GM21515 (cell line): ENCODE data around the gene AFDN.

Experiments used
- ATAC-seq: cut with Tn5 transposase; IDR thresholded peaks from one replicate; pipeline ENCODE4 v1.9.1; 2021; ENCODE audit not compliant: unreplicated experiment

Gene AFDN

DNA sequence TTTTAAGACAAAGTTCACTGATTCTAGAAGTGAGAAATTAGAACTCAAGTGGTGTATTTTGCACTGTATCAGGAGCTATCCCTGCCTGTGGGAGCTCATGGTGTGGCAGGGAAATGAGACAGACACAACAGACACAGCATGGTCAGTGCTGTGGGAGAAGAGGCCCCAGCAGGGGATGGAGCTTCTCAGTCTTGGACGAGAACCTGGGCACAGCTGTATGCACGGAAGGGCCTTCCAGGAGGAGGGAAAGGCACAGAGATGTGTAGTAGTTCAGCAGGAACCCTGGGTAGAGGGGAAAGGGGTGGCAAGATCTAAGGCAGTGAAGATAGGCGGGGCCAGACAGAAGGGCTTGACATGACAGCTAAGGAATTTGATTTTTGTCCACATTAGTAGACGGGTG, 122.0 kb downstream of the AFDN start:
- no peak for ATAC-seq

DNA sequence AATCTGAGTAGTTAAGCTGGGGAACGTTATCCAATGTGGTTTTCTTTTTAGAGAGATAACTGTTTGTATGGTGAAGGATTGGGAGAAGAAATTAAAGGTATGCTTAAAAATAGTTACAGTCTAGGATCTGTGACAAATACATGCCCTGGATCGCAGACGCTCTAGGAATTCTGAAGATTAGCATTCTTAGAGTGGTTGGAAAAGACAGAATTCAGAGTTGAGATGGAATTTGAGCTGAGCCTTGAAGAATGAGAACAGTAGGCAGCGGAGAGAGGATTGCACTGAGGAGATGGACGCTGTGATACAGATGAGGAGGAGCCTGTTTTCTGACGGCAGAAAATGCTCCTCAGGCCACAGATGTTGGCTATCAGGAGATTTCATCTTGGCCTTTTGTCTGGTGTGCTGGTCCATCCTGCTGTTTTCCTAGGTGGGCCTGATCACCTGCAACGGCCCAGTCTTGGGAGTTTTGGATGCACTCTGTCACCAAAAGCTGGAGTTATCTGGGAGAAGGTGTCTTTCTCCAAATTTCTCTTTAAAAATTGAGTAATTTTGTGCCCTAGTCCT, 122.5 kb downstream of the AFDN start:
- no peak for ATAC-seq

DNA sequence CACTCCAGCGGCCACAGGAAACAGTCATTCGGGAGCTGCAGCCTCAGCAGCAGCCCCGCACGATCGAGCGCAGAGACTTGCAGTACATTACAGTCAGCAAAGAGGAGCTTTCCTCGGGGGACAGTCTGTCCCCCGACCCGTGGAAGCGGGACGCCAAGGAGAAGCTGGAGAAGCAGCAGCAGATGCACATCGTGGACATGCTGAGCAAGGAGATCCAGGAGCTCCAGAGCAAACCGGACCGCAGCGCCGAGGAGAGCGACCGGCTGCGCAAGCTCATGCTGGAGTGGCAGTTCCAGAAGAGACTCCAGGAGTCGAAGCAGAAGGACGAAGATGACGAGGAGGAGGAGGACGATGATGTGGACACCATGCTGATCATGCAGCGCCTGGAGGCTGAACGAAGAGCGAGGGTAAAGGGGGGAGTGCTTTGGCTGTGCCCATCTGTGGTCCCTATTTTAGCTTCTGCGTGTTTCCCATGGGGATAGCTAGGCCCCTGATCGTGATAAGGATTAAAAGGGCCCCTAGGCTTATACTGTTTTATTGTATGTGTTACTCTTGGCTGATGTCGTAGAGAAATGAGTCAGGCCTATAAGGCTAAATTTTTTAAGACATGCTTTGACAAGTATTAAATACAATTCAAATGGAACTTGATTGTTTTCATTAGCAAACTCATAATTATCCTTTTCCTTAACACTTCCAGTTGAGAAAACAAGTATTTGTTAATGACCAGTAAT, 125.2 kb downstream of the AFDN start:
- no peak for ATAC-seq

DNA sequence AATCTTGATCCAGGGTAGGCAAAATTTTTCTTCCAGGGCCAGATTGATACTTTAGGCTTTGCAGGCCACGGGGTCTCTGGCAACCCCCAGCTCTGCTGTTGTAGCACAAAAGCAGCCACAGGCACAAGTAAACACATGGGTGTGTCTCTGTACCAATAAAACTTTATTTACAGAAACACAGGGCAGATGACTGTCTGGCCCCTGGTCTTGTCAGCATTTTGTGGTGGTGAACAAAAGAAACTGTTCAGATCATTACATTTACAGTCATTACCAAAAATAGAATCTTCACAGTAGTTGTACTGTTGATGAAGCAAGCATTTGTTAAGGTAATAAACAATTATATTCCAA, 125.8 kb downstream of the AFDN start:
- ATAC-seq = no peak

DNA sequence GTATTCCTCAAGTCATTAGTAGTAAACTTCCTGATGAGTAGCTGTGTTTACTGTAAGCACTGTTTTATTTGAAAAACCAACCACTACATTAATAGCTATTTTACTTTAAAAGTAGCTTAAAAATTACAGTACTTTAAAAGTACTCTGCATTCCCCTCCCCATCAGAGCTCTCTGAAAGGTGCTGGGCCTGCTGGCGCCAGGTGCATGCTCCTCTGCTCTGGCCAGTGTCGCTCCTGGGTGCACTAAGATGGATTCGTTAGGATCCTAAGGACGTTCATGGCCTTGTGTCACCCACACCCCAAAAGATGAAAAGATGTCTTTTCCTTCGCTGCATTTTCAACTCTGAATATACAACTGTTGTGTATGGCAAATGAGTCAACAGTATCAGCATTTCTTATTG, 126.8 kb downstream of the AFDN start:
- no peak for ATAC-seq

DNA sequence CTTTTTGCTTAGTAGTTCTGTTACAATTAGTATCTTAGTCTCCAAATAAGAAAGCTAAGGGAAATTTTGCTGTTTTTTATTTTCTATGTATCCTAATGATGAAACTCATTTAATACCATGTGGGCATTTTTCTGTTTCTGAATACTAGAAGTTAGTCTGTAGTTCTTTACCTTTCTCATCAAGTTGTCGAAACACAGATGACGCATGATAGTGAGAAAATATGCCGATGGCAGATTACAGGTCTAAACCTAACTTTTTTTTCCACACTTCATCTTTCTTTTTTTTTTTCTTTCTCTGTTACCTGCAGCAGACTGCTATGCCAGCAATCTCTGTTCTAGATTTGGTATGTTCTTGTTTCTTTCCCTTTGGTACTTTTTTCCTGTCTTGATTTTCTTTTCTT, 127.4 kb downstream of the AFDN start:
- no peak for ATAC-seq

DNA sequence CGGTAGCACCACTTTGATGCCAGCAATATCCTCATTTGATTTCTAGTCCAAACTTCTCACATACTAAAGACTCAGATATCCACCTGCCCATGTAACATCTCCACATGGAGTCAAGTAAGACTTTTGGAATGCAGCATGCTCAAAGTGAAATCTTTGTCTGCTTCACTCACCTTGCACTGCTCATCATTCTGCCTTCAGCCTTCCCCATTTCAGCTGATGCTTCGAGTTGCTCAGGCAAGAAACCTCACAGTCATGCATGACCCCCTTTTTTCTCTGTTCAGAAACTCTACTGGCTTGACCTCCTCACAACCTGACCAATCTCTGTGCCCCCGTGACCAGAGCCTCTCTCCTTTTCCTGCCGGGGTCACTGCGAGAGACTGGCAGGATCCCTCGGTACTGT, 129.8 kb downstream of the AFDN start:
- no peak for ATAC-seq

DNA sequence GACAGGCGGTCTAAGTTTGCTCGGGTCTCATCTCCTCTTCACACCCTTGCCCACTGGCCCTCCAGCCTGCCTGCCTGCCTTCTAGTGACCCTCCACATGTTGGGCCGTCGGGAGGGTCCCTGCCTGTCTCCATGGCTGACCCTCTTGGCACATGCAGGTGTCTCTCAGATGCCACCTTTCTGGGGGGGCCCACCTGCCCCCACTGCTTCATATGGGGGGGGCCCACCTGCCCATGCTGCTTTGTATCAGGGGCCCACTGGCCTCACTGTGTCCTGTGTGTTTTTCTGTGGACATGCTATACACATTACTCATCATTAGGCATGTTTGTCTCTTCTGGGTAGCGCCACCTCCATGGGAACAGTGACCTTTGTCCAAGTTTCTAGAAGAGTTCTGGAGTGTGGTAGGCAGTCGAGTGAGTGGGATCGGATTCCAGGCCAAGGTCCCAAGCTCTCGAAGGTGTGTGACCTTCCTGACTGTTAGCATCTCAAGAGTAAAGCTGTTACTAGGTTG, 130.3 kb downstream of the AFDN start:
- ATAC-seq = no peak

DNA sequence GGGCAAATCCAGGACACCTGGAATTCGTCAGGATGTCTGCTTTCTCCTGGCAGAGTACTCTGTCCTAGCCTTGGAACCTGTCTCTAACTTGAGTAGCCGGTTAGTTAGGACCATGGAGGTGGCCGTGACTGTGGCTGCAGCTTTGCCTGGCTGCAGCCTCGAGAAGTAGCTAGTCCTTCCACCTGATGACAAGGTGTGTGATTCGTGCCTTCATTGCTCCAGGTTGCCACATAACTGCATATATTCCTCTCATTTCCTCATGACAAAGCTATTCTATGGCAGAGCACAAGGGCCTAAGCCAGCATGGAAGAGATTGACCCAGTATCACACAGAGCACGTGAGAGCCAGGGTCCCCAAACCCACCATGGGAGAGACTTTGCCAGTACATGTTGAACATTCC, 130.9 kb downstream of the AFDN start:
- no peak for ATAC-seq

DNA sequence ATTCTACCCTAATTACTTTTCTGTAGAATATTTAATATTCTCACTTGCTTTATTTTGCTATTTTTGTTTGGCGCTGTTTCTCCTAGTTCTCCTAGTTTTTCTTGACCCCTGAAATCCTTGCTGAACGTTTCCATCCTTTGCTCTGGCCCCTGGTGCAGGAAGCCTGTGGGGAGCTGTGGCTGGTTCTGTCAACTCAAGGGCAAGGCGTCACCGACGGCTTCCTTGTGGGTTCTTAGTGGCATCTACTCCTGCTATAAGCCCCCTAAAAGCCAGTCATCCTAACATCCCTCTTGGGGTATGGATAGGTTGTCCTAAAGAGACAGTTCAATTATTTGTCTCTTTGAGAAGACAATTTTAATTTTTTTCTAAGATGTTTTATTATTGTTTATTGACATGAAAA, 133.9 kb downstream of the AFDN start:
- no peak for ATAC-seq

DNA sequence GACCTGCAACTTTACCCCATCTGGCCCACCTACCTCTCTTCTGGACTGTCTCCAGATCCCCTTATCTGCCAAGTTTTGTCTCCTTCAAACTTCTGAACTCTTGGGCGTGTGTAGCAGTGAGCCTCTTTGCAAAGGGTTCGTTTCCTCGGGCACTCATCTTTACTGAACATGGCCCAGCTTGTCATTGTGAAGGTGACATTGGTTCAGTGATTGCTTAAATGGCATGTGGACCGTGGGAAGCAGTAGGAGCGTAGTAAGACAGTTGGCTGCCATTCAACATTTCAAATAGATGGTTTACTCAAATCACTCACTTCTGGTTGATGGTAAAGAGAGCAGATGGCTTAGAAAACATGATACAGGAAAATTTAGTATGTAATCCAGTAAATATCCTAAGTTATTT, 136.0 kb downstream of the AFDN start:
- ATAC-seq = no peak

DNA sequence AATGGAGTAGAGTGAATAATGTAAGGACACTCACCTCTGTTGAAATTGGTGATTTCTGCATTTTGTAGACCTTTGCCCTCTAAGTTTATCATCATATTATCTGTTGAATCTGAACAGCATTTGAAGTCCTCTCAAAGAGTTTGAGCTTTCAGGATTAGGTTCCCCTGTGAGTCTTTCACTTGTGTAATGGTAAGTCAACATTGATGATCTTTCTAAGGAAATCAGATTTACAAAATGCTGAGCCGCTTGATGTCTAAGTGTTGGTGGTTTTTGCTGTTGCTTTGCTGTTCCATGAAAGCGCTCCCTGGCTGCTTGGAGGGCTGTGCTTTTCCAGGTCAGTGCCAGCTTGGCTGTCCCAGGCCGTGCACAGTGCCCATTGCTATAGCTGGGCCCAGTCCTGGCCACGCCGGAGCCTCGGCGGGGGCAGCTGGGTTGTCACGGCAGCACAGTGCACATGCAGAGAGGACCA, 136.9 kb downstream of the AFDN start:
- ATAC-seq = no peak

DNA sequence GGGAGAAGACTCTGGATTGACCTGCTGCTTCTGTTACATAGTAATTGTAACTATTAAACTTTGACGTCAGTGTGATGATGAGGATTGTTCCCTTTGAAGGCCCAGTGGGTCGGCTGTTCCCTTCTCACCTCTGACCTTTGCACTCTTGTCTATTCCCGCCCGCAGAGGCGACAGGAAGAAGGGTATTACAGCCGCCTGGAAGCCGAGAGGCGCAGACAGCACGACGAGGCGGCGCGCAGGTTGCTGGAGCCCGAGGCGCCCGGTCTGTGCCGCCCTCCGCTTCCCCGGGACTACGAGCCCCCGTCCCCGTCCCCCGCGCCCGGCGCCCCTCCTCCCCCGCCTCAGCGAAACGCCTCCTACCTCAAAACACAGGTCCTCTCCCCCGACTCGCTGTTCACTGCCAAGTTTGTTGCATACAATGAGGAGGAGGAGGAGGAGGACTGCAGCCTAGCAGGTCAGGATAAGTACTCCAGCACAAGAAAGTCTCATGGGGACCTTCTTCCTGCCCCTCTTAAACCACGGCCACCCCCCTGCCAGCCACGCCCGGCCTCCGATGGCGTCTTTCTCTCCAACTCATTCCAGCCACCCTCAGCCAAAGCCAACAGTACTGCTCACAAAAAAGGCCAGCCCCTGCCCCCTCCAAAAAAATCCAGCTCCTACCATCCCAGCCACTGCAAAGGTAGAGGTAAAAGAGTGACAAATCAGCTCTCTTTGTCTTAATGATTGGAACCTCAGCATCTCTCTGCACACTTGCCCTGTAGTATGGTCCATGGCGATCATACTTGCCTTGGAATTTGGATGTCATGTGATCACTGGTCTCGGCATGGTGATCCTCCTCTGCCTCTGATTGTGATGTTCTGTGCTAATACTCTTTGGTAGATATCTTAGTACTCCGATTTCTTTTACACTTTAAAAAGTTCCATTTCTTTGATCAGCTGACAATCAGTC, 139.2 kb downstream of the AFDN start:
- ATAC-seq = no peak

DNA sequence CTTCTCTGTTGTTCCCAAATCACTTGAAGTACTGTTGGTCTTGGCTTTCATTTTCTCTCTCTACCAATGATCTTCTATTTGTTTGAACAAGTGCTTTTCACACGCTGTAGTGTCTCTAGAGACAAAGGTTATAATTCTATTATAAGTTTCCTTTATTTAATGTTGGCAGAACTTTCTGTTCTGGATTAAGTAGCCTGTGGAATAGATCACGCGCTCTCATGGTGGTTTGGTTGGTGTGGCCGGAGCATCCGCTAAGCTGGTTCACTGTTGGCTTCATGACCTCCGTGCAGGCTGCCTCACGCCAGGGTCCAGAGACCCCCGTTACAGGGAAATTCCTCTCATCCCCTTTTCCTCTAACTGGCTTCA, 139.8 kb downstream of the AFDN start:
- ATAC-seq = no peak

DNA sequence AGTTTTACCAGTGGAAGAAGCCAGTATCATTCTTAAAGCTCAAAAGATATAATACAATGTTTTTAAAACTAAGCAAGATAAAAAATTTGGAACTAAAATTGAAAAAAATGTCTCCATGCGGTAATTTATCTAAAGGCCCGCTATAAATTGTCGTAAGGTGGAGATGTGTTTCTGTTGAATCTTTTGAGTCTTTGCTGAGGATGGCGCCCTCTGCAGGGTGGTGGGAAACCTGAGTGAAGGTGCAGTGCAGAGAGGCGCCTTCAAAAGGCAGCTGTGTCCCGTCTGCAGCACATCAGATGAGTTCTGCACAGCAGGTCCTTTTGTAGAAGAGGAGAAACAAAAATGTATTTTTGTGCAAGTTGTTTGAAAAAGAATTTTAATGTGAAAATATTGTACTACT, 141.4 kb downstream of the AFDN start:
- no peak for ATAC-seq

DNA sequence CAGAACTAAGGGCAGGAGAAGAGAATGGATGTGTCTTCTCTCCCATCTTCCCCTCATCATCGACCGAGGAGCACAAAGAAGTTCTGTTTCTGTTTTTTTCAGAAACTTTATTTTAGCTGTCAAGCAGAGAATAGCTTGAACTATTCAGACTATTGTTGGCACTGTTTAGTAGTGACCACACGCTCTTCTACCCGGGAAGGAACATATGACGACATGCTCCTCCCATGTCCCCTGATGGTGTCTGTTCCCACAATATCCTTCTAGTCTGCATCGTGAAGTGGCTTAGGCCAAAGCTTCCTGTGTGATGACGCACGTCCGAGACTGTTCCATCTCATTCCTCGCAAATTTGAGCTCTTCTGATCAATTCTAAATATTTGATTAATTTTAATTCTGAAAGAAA, 143.5 kb downstream of the AFDN start:
- ATAC-seq = no peak

DNA sequence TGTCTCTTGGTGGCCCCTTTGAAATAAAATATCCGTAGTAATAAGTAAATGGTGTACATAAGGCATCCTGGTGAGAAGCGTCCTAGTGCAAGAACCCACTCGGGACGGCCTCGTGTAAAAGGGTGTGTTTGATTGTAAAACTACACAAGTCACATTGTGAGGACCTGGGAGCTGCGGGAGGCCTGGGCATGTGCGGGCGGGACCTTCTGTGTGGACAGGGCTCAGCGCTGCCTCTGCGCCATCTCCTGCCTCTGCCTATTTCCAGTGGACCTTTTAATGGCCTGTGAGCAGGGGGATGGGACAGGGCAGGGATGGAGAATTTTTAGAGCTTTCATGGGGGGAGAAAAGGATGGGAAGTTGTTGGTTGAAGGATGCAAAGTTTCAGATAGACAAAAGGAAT, 145.5 kb downstream of the AFDN start:
- no peak for ATAC-seq

DNA sequence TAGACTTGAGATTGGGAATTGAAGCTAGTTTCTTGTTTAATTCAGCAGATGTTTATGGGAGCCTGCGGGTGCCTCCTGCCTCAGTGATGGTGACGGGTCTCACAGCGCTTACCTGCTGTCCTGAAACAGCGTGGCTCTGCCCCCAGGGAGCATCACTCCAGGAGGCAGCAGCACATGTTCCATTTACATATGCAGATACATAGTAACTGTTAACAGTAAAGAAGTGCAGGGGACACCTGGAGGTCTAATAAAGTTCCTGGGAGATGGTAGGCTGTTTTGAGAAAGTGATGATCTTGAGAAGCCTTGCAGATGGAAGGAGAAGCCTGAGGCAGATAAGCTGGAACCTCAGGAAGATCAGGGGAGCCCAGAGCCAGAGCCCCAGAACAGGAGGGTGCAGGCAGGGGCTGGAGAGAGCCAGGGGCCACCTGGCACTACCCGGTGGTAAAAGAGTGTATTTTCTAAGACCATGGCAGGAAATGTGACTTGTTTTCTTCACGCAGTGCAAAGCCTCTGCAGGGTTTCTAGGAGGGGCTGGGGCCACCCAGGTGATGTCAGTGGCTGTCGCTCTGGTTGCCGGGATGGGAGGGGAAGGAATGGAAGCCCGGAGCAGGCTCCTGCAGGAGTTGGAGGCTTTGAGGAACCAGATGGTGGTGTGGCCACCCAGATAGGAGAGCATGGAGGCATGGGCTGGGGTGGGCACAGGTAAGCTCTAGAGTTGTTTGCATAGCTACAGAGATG, 146.6 kb downstream of the AFDN start:
- ATAC-seq = no peak

DNA sequence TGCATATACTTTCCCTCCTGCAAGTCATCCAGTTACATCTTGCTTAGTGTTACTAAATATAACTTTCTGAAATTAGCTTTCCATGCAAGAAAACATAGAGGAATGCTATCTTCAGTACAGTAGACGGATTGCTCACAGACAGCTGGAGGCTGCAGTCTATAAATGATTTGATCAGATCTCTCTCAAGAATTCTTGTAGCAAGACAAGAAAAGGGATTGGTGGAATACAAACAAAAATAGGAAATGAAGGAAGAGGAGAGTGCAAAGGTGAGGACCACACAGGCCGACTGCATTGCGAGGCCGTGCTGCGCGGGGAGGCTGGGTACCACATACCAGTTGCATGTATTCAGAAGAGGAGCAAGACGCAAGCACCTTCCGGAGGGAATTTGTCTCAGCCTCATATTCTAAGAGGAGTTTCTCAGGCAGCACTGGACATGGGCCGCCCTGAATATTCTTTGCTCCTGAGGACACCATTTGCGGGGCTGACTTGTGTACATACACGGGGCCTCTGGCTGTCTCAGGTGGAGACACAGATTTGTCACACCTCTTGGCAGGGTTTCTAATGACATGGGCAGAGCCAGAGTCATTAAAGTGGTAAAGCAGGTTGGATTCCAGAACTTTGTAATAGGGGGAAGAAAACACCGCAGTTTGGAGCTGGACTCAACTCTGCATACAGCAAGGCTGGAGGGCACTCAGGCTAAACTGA, 148.1 kb downstream of the AFDN start:
- ATAC-seq = no peak

DNA sequence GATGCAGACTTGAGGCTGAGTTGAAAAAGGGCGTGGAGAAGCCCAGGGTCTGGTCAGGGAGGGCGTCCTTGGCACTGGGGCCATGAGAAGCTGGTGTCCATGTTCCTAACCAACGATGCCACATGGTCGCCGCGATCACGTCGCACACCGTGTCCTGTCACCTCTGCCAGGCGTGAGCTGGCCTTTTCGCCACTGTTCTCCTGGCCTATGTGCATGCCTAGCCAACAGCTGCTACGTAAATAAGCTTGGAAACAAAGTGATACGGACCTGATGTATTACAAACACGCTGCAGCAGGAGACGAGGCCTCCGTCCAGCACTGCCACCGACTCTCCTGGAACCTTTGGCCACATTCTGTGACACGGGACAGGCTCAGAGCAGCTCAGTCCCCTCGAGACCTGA, 148.7 kb downstream of the AFDN start:
- ATAC-seq = no peak
